GM19468 (cell line): ENCODE data around the gene NFATC2.
"Not testable (repeated sequence)": the region's sequence is repeated elsewhere in the genome, so short reads cannot be mapped to it uniquely, and the experiment has no call there.

Source experiments
- ATAC-seq: cut with Tn5 transposase; IDR thresholded peaks from one replicate; pipeline ENCODE4 v1.9.1; 2021; ENCODE audit warnings: mild to moderate bottlenecking, moderate library complexity, moderate number of reproducible peaks; ENCODE audit not compliant: unreplicated experiment; ENCODE audit errors: extremely low read depth

The NFATC2 gene

DNA sequence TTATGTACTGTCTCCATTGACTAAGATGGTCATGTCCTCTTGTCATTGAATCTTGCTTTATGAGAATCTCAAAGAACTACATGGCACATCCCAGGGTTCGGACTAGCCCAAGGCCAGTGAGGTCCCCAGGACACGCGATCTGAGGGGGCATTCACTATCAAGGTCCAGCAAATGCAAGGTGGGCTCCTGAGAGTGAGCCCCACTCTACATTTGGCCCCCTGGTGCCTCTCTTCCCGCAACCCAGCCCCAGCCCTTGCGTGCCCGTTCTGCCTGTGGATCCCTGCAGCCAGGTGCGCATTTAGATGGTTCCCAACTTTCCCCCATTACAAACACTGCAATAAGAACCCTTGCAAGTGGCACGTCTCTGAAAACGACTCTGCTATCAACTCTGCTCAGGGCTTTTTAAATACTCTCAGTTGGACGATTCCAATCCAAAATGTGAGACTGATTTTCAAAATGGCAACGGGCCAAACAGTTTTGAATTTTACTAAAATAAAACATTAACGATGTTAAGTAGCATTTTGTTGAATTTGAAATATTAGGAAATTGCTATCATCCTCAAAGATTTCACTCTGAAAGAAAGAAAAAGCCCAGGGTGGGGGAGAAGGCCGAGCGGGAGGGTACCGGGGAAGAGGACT, 59.6 kb downstream of the NFATC2 start:
- ATAC-seq: no peak

DNA sequence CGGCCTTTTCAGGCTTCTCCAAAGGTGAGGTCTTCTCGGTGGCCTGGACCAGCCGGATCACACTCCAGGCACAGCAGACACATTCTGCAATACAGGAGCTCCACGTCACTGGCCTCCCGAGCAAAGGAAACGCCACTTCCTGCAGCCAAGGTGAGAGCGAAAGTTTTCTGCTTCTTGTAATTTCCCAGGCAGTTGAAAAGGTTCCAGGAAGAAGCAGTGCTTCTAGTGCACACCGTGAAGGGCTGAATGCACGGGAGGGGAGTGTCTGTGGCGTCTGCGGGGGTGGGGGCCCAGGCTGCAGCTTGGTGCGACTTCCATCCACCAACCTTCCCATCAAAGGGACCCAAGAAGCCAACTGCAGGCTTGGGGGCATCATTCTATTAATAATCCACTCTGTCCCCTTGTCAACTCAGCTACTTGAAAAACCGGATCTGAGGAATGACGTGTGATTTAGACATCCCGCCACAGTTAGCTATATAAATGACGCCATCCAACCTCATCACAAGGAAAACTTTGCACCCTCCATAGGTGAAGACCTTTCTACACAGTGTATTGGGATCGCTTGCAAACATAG, 61.1 kb downstream of the NFATC2 start:
- no peak for ATAC-seq

DNA sequence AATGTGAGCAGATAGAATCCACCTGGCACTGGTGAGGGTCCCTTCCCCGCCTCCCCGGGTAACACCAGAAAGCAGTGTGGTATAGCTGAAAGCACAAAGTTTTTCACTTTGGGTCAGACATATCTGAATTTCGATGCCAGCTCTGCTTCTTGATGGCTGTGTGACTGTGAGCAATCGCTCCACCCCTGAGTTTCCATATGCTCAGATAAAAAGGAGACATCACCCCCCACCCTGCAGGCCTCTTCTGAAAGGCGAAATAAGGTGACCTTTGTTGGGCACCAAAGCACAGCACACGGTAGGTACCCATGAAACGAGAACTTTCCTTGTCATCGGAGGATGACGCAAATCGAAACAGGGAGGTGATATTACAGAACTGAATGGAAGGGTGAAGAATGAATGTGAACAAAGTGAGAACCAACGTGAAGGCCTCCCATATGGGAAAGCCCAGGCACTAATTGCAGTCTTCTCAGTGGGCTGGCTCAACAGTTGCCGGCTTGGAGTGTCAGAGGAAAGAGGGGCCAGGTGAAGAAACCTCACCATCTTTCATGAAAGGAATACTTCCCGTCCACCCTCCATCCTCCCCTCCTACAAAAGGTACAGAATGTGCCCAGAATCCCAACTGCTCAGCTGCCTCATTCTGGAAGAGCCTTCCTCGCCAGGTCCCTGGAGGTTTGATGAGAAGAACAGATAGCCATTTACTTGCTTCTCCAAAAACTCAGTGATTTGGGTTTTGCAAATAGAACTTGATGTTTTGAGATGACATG, 61.8 kb downstream of the NFATC2 start:
- peak; percentile 78 for ATAC-seq

DNA sequence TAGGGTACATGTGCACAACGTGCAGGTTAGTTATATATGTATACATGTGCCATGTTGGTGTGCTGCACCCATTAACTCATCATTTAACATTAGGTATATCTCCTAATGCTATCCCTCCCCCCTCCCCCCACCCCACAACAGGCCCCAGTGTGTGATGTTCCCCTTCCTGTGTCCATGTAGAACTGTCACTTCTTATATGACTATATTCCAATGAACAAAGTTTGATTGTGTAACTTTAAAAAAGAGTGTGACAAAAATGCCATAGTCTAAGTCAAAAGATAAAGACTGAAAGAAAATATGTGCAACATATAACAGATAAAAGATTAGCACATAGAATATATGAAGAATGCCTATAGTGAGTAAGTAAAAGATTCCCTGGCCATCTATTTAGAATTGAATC, 66.4 kb downstream of the NFATC2 start:
- ATAC-seq: not testable (repeated sequence)

DNA sequence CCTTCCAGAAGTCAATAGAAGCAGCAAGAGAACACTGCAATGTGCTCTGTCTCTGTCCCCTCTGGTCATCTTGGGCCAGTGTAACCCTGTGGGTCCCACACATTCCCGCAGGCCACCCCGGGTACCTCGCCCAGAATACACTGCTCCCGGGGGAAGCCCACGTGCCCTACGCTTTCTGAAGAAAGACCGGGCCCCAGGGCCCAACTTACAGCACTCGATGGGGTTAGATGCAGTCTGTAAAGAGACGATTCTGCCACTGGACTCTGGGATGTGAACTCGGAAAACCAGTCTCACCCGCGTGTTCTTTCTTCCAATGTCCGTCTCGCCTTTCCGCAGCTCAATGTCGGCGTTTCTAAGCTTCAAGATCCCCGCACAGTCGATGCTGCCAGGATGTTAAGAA, 68.7 kb downstream of the NFATC2 start:
- no peak for ATAC-seq

DNA sequence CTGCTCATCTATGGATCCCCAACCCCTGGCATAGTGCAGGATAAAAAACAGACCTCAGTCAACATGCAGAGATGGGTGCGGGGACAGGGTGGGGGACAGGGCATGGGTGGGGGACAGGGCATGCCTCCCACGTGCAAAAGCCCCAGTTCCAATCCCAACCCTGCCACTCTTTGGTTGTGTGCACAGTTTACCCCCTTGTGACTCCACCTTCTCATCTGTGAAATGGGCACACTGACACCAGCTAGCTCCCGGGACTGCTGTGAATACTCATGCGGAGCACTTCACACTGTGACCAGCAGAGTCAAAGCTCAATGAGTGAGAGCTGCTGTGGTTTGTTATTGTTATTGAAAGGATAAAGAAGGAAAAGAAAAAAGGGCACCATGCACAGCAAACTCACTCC, 69.3 kb downstream of the NFATC2 start:
- ATAC-seq: no peak

DNA sequence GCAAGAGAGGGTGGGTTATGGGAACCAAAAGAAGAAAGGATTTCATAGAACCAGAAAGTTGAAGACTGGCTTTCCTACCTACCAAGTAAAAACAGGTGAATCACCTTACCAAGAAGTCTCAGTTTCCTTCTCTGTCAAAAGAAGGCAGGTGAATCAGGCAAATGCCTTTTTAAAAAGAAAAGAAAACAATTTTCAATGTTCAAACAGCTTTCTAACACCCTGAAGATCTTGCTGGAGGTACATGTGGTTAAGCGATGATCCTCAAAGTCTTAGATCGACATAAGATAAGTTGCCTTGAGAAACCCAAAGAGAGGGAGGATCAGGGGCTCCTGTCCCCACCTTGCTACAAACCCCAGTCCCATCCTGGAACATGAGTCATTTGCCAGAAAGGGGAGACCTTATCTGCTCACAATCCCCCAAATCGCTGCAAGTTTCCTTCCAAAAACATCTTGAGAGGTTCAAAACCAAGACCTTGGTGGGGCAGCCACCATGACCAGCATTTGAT, 71.6 kb downstream of the NFATC2 start:
- no peak for ATAC-seq

DNA sequence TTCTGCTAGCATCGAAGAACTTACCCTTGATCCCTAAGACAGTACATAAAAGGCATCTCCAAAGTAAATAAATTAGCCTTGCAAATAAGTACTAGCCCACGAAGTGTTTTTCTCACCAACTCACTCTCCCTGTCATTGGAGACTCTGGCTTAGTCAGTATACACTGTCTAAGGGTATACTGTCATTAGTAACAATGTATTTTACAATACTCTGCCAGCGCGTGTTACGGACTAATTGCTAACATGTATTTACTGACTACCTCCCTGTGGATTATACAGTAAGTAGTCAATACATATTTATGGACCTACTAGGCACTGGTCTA, 72.1 kb downstream of the NFATC2 start:
- no peak for ATAC-seq

DNA sequence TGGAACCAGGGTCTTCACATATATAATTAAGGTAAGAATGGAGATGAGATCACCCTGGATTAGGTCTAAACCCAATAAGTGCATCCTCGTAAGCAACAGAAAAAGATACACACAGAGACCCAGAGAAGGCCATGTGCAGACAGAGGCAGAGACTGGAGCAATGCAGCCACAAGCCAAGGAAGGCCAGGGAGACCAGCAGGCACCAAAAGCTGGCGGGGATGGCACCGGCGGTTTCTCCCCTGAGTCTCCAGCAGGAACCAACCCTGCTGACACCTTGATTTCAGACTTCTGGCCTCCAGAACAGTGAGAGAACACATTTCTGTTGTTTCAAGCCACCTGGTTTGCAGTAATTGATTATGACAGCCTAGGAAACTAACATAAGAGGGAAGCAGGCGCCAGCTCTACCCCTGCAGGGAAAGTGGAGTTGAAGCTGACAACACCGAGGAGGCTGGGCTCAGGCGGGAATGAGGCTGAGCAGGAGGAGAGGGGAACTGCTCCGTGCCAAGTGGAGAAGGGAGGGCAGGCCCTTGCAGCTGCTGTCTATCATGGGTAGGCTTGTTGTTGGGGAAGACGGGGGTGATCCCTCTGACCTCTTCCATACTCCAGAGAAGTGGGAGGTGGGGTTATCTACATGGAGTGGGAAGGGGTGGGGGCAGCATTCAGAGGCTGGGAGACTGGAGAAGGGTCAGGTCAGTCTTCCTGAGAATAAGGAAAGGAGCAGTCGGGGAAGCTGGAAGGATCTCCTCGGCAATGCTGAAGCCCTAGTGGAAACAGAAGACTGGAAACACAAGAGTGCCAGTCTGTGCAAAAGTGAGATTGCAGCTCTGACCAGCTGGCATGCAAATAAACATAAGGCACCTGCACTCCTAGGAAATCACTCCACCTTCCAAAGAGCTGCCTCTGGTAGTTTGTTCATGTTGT, 72.7 kb downstream of the NFATC2 start:
- no peak for ATAC-seq

DNA sequence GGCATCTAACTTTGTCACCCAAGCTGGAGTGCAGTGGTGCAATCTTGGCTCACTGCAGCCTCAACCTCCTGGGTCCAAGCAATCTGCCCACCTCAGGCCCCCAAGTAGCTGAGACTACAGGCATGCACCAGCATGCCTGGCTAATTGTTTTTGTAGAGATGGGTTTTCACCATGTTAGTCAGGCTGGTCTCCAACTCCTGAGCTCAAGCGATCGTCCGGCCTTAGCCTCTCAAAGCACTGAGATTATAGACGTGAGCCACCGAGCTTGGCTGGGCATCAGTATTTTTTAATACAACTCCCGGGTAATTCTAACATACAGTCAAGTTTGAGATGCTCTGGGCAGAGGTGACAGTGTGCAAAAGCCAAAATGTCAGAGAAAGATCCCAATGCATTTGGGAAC, 73.5 kb downstream of the NFATC2 start:
- no peak for ATAC-seq

DNA sequence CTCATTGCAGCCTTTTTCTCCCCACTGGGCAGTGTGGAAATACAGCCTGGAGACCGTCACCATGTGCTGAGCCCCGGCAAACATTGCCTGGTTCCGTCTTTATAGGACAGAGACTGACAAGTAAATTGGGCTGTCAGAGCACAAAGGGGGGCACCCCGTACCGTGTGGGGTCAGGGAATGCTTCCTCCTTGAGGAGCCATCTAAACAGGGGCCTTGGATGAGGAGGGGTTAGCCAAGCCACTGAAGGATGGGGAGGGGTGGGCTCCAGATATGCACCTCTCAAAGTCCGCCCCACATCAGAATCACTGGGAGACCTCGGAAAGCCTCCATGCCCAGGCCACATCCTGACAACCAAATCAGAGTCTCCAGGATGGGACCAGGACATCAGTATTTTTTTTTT, 73.9 kb downstream of the NFATC2 start:
- ATAC-seq: no peak

DNA sequence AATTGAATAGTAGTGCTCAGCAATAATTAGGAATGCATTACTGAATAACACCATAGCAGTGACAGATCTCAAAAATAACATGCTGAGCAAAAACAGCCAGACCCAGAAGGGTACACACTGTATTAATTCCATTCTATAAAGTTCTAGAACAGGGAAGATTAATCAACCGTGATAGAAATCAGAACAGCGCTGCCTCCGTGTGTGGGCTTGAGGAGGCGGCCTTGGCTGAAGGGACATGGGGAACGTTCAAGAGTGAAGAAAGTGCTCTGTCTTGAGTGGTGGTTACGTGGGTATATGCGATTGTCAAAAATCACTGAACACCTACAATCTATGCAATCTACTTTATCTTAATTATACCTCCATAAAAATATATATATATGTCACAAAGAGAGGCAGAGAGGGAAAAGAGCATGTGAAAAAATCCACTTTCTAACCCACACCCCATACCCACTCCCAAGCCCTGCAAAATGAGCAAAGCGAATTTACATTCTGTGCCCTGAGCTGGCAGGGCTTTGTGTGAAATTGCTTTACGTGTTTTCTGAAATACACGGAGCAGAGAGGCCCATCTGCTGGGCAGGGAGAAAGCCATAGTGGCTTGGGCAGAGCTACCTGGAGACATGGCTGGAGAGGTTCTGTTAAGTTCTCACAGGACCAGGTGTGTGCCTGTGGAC, 74.4 kb downstream of the NFATC2 start:
- ATAC-seq: no peak

DNA sequence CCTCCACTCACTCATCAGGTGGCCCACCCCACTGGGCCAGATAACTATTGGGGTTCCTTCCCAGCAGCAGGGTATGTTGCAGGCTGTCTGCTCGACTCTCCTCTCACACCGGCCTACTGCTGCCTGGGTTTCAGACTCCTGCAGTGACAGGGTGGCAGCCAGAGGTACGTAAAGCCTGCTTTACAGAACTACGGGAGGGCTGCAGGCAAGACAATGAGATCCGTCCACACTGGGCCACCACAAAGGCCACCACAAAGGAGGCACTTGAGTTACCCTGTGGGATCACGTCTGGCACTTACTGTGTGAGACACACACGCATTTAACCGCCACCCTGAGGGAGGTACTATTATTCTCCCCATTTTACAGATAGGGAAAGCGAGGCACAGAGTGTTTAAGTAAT, 78.5 kb downstream of the NFATC2 start:
- ATAC-seq: no peak

DNA sequence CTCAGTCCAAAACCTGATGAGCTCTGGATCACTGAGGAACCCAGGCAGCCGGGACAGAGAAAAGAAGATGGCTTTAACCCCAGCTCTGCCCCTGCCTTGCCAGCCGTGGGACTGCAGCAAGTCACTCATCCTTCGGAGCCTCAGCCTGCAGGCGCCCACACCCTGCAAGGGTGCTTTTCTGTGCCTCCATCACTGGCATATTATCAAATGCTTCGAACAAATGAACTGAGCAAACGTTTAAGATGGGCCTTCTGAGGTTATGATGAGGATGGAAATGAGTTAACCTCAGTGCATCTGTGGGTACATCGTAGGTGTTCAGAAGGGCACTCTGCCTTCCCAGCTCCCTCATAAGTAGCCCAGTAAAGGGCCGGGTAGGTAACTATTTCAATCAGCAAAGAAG, 79.0 kb downstream of the NFATC2 start:
- ATAC-seq: no peak

DNA sequence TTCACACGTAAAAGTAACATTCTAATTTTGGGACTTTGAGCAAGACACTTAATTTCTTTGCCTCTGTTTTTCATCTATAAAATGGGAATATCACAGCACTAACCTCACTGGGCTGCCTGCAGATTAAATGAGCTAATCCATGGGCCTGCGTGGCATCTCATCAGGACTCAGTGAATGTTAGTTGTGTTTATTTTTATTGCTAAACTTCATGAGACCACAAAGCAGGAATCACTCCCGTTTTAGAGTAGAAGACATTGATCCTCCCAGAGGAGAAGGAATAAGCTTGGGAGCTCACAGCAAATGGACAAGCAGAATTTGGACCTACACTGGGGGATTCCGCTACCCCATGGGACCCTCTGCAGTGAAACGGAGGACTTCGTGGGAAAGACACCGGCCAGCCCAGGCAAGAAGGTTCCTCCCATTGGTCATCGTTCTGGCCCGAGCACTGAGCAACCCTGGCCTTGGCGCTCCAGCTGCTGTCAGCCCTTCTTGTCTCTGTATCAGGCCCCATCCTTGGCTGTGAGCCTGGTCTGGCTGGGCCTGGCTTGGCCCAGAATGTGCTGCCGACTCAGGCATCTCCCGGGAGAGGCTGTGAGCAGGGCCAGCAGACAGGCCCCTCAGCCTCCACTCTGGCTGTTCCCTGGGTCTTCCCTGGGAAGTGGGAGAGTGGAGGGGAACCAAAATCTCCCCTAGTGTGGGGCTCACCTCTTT, 79.8 kb downstream of the NFATC2 start:
- no peak for ATAC-seq

DNA sequence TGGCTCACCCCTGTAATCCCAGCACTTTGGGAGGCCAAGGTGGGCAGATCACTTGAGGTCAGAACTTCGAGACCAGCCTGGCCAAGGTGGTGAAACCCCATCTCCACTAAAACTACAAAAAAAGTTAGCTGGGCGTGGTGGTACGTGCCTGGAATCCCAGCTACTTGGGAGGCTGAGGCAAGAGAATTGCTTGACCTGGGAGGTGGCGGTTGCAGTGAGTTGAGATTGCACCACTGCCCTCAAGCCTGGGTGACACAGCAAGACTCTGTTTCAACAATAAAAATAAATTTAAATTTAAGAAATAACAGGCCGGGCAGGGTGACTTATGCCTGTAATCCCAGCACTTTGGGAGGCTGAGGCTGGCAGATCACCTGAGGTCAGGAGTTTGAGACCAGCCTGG, 80.7 kb downstream of the NFATC2 start:
- not testable (repeated sequence) for ATAC-seq

DNA sequence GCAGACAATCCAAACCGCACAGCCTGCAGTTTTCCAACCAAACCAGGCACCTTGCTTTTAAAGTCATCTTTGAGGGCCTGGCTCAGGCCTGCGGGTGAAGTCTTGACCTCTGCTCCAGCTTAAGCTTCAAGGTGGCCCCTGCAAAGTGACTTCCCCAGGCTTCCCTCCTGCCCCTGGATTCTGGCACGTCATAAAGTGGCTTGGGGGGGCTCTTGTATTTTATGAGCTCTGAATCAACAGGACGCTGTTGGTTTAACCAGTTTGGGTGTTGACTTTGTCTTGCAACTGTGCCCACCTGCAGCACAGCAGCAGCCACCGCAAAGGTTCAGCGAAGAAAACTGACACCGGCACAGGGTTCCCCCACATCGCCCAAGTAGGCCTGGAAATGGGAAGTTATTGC, 81.2 kb downstream of the NFATC2 start:
- ATAC-seq: no peak

DNA sequence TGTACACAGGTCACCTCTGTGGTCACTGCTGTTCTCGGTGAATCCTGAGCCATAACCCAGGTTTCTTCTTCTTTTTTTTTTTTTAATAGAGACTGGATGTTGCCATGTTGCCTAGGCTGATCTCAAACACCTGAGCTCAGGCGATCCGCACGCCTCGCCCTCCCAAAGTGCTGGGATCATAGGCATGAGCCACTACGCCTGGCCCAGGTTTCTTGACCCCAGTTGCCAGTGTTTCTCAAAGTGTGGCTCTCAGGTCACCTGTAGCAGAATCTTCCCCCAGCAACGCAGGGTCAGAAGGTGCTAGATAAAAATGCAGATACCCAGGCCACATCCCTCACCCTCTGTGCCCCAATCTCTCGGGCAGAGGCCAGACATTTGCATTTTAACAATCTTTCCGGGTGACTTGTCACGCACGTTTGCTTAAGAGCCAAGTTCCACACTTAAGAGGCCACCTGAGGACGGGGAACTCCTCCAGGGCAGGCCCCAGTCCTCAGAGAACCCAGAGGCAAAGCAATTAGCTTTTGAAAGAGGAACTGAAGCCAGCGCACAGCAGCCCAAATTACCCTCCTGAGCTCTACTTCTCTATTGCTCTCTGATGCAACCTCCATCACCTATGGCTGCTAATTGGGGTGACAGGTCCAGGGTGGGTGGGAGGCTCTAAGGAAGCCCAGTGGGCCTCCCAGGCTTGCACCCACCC, 81.8 kb downstream of the NFATC2 start:
- ATAC-seq: peak; percentile 62

DNA sequence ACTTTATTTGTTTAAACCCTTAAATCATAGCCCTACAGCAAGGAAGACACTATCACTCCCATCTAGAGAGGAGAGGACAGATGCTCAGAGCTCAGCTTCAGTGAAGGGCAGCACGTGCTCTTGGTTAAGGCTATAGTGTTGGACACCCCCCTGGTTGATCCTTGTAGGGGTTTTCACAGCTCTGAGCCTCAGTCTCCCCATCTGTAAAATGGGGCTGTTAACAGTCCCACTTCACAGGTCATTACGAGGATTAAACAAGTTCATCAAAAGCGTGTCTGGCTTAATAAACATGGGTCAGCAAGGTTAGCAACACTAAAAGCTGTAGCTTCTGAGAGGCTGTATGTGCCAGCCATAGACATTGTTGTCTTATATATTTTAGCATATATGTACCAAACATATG, 82.4 kb downstream of the NFATC2 start:
- ATAC-seq: no peak
